Body of pancreas (tissue), 4 donors: ENCODE results near the gene CCDC68. TPM values are rescaled to one million over a fixed set of nuclear protein-coding genes. Genes with fewer than 3 reads are reported as not detected.

Experiments
- ATAC-seq: fragments of 150-250 bp; one replicate; pipeline ENCODE4 v1.9.1; 2016
- DNase-seq, 4 donors: peaks; one replicate each; pipeline ENCODE4 v3.0.0-alpha.2; 2019
- H3K27ac ChIP-seq, 4 donors: fragments of 200-600 bp; sonication (generic); 1 replicate in 3 of 4; 2 replicates in 1 of 4; pipeline versions ENCODE4 v1.5.1 to v1.6.1; 2016 to 2019; ENCODE audit warnings: mild to moderate bottlenecking in 1 of 4, mixed read lengths in 1 of 4, moderate library complexity in 1 of 4
- H3K27me3 ChIP-seq, 2 donors: fragments of 200-600 bp; sonication (generic); one replicate each; pipeline ENCODE4 v1.6.0; 2016; ENCODE audit warnings: mild to moderate bottlenecking in 1 of 2
- H3K36me3 ChIP-seq, 2 donors: fragments of 200-600 bp; sonication (generic); replicated peaks in 1 of 2; 2 replicates each; pipeline ENCODE4 v1.5.1; 2016; ENCODE audit warnings: low read depth in 2 of 2; ENCODE audit not compliant: insufficient read depth in 1 of 2
- H3K4me1 ChIP-seq: fragments of 200-600 bp; sonication (generic); one replicate; pipeline ENCODE4 v1.6.0; 2016
- H3K4me3 ChIP-seq, 2 donors: fragments of 200-600 bp; sonication (generic); 1 replicate in 1 of 2; 2 replicates in 1 of 2; pipeline ENCODE4 v1.5.1; 2016 to 2019
- H3K9me3 ChIP-seq, 3 donors: fragments of 200-600 bp; sonication (generic); 1 replicate in 2 of 3; 2 replicates in 1 of 3; pipeline ENCODE4 v1.5.1; 2016
- CTCF ChIP-seq, 7 experiments: fragments of 450-650 bp in 4 of 7; fragments of 200-600 bp in 3 of 7; sonication (generic) in 3 of 7; IDR thresholded peaks; one replicate each; pipeline ENCODE4 v1.5.1; 2016 to 2019; ENCODE audit warnings: antibody characterized with exemption in 7 of 7
- POLR2A ChIP-seq, 3 donors: fragments of 450-650 bp; IDR thresholded peaks; one replicate each; pipeline ENCODE4 v1.6.1; 2016; ENCODE audit warnings: antibody characterized with exemption in 3 of 3, mild to moderate bottlenecking in 2 of 3
- WGBS, 2 donors: methylation state at CpG; one replicate each; pipeline ENCODE4 v1.1.5; 2017; 5-methylcytosine and 5-hydroxymethylcytosine counted together
- intact Hi-C: fragments of 100-400 bp; cut with DNase I; formaldehyde crosslinking; loops from one replicate; pipeline ENCODE4 v1.15.1; 2023
- total RNA-seq, 2 donors: library from RNA; depleted of rRNA; stranded (reverse); fragments of >200 nt; gene quantifications; one replicate each; pipeline ENCODE4 v1.1.0, GENCODE V29; 2016

Gene CCDC68
- total RNA-seq, 2 donors from 2014 or later: 5.3 to 13.0 TPM

DNA sequence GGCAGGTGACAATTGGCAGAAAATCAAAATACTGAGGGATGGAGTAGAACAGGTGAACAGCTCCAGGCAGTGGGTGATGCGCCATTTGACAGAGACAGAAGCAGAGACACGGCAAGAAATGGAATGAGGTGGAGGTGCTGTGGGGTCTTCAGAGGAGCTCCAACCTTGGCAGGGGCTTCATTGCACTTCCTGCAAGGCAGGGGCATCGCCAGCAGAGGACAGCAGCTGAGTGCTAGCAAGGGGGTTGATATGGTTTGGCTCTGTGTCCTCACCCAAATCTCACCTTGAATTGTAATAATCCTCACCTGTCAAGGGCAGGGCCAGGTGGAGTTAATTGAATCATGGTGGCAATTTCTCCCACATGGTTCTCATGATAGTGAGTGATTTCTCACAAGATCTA, 42.8 kb downstream of the CCDC68 start:
- no peak for TF ChIP-seq POLR2A (IDR thresholded peaks at IDR 0.05)
- TF ChIP-seq CTCF (IDR thresholded peaks at IDR 0.05): no peak
- H3K4me1 ChIP-seq: no peaks in the 10 kb centered on the region
- intact Hi-C loops: no loop called here
- H3K4me3 ChIP-seq: no peak overlapping the region
- H3K36me3 ChIP-seq: no peaks in the 10 kb centered on the region
- no peaks in the 10 kb centered on the region for H3K27me3 ChIP-seq
- no peaks in the 10 kb centered on the region for H3K9me3 ChIP-seq
- ATAC-seq (no peak), DNase-seq (no peak)
- H3K27ac ChIP-seq: no peak overlapping the region
- WGBS, 2 donors: 91 to 97% methylated on average over 3 of the region's 3 CpGs

DNA sequence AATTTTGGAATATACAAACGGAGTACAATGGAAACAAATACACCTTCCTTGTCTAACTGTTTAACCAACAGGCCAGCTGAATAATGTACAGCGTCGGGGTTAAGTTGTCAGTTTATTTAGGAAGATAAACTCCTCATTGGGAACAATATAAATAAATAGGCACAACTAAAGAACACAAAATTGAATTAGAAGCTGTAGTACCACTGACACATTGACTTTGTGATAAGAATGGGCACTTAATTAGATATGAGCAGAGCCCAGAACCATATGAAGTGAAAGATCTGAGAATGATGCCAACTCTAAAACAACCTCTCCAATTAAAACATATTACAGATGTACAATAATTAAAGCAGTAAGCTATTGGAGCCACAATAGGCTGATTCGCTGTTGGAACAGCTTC, 44.4 kb downstream of the CCDC68 start:
- H3K27ac ChIP-seq: no peak overlapping the region
- H3K27me3 ChIP-seq: no peaks in the 10 kb centered on the region
- intact Hi-C loops: no loop called here
- no peaks in the 10 kb centered on the region for H3K9me3 ChIP-seq
- ATAC-seq (no peak), DNase-seq (no peak)
- no peaks in the 10 kb centered on the region for H3K4me1 ChIP-seq
- no peak for TF ChIP-seq POLR2A (IDR thresholded peaks at IDR 0.05)
- TF ChIP-seq CTCF (IDR thresholded peaks at IDR 0.05): no peak
- no peak overlapping the region for H3K4me3 ChIP-seq
- 74 to 80% methylated on average over 4 of the region's 4 CpGs for WGBS, 2 donors
- H3K36me3 ChIP-seq: no peaks in the 10 kb centered on the region

GRCh38 chr18:54911551-54911950, 47.7 kb downstream of the CCDC68 start:
- no peak overlapping the region for H3K27ac ChIP-seq
- H3K27me3 ChIP-seq: no peaks in the 10 kb centered on the region
- H3K4me1 ChIP-seq: no peaks in the 10 kb centered on the region
- H3K4me3 ChIP-seq: no peak overlapping the region
- 73 to 75% methylated on average over 2 of the region's 2 CpGs for WGBS, 2 donors
- TF ChIP-seq CTCF (IDR thresholded peaks at IDR 0.05): no peak
- TF ChIP-seq POLR2A (IDR thresholded peaks at IDR 0.05): no peak
- ATAC-seq (no peak), DNase-seq (no peak)
- H3K36me3 ChIP-seq: no peaks in the 10 kb centered on the region
- H3K9me3 ChIP-seq: no peaks in the 10 kb centered on the region
- intact Hi-C loops: no loop called here

- Histone ChIP-seq H3K9me3 (no peaks in the 10 kb centered on the region), H3K27ac (no peak overlapping the region), H3K27me3 (no peaks in the 10 kb centered on the region), H3K36me3 (no peaks in the 10 kb centered on the region), H3K4me3 (no peak overlapping the region), H3K4me1 (no peaks in the 10 kb centered on the region)
- ATAC-seq (no peak), DNase-seq (no peak)
- no peak for TF ChIP-seq CTCF (IDR thresholded peaks at IDR 0.05)
- no peak for TF ChIP-seq POLR2A (IDR thresholded peaks at IDR 0.05)
- 79 to 93% methylated on average over 3 to 6 of the region's 6 CpGs for WGBS, 2 donors
- intact Hi-C loops: no loop called here
These were observed 48.9 kb downstream of the CCDC68 start for GRCh38 chr18:54910161-54910919.

DNA sequence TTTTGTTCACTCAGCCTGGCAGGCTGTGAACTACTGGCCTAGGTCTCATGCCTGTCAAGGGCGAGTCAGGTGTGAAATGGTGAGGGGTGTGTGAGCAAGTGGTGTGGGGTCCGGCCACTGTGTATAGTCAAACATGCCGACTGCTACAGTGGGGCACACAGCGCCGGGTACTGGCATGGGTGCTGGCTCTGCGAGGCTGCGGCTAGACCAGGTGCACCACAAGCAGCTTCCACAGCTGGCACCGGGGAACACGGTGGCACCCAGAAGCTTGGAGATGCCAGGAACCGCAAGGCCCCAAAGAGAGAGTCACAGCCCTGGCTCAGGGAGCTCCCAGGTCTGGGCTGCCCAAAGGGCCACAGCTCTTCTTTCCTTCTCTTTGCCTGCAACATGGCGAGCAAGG, 49.7 kb downstream of the CCDC68 start:
- Histone ChIP-seq H3K27me3 (no peaks in the 10 kb centered on the region), H3K36me3 (no peaks in the 10 kb centered on the region), H3K27ac (no peak overlapping the region), H3K9me3 (no peaks in the 10 kb centered on the region), H3K4me1 (no peaks in the 10 kb centered on the region), H3K4me3 (no peak overlapping the region)
- DNase-seq (no peak), ATAC-seq (no peak)
- TF ChIP-seq POLR2A (IDR thresholded peaks at IDR 0.05) (no peak), CTCF (IDR thresholded peaks at IDR 0.05) (no peak)
- 79 to 87% methylated on average over 6 to 11 of the region's 11 CpGs for WGBS, 2 donors
- intact Hi-C loops: no loop called here
